Lung microvascular endothelial cell (primary cell): Measurements from ENCODE around the gene BRF1. TPM values are rescaled to one million over a fixed set of nuclear protein-coding genes. Genes with fewer than 3 reads are reported as not detected.

Experiments
- DNase-seq, 2 donors: peaks; one replicate each; pipeline versions ENCODE4 v3.0.0 to v3.0.0-alpha.2; 2010; ENCODE audit warnings: low read depth in 2 of 2
- total RNA-seq: library from RNA; depleted of rRNA; stranded (reverse); fragments of >200 nt; gene quantifications from 2 replicates; pipeline ENCODE4 v1.2.1, GENCODE V29; 2014

BRF1 gene
- total RNA-seq, 1 donor from 2014 or later: 34.7 TPM

GRCh38 chr14:105240811-105241576 lies 59.8 kb downstream of the BRF1 start:
- no peak for DNase-seq

- DNase-seq: no peak
Observed at GRCh38 chr14:105229099-105229655, 71.6 kb downstream of the BRF1 start.

GRCh38 chr14:105228562-105228961 lies 72.2 kb downstream of the BRF1 start:
- DNase-seq: no peak

- DNase-seq: no peak
Observed at GRCh38 chr14:105227346-105227745, 73.5 kb downstream of the BRF1 start.

GRCh38 chr14:105226198-105226597 lies 74.6 kb downstream of the BRF1 start:
- DNase-seq: no peak

GRCh38 chr14:105224845-105225570 lies 75.8 kb downstream of the BRF1 start:
- DNase-seq: no peak

GRCh38 chr14:105223770-105224544 lies 76.8 kb downstream of the BRF1 start:
- DNase-seq: no peak

GRCh38 chr14:105223260-105223659 lies 77.5 kb downstream of the BRF1 start:
- DNase-seq: no peak

GRCh38 chr14:105221598-105222178 lies 79.1 kb downstream of the BRF1 start:
- DNase-seq: no peak

GRCh38 chr14:105220699-105221597 lies 79.9 kb downstream of the BRF1 start:
- no peak for DNase-seq

GRCh38 chr14:105219753-105220152 lies 81.0 kb downstream of the BRF1 start:
- DNase-seq: no peak

- DNase-seq: no peak
Observed at GRCh38 chr14:105219043-105219612, 81.7 kb downstream of the BRF1 start.

GRCh38 chr14:105218611-105219010 lies 82.2 kb downstream of the BRF1 start:
- DNase-seq: no peak

GRCh38 chr14:105217774-105218173 lies 83.0 kb downstream of the BRF1 start:
- DNase-seq: no peak

- no peak for DNase-seq
Observed at GRCh38 chr14:105216490-105217247, 84.1 kb downstream of the BRF1 start.

- no peak for DNase-seq
Observed at GRCh38 chr14:105215602-105216001, 85.2 kb downstream of the BRF1 start.

- no peak for DNase-seq
Observed at GRCh38 chr14:105214324-105214915, 86.4 kb downstream of the BRF1 start.

GRCh38 chr14:105213361-105213760 lies 87.4 kb downstream of the BRF1 start:
- no peak for DNase-seq
